Type B pancreatic cell (in vitro differentiated cells): ENCODE data around the gene TRPM1. TPM values are rescaled to one million over a fixed set of nuclear protein-coding genes. Genes with fewer than 3 reads are reported as not detected.

Experiments used
- DNase-seq: peaks from one replicate; pipeline ENCODE4 v3.0.0; 2021; ENCODE audit warnings: mixed read lengths; ENCODE audit not compliant: unreplicated experiment; ENCODE audit errors: extremely low spot score
- H3K27ac Mint-ChIP-seq: 2 replicates; pipeline ENCODE4 v1.8.0; 2021; ENCODE audit warnings: mild to moderate bottlenecking, mixed read lengths
- H3K27me3 Mint-ChIP-seq: 2 replicates; pipeline ENCODE4 v1.8.0; 2021; ENCODE audit warnings: mixed read lengths
- H3K36me3 Mint-ChIP-seq: 2 replicates; pipeline ENCODE4 v1.8.0; 2021; ENCODE audit warnings: mixed read lengths
- H3K4me1 Mint-ChIP-seq: one replicate; pipeline ENCODE4 v1.8.0; 2021; ENCODE audit warnings: mixed read lengths; ENCODE audit not compliant: unreplicated experiment
- H3K4me3 Mint-ChIP-seq: 2 replicates; pipeline ENCODE4 v1.8.0; 2021; ENCODE audit warnings: mild to moderate bottlenecking, mixed read lengths
- H3K9me3 Mint-ChIP-seq: 2 replicates; pipeline ENCODE4 v1.8.0; 2021; ENCODE audit warnings: mixed read lengths
- CTCF ChIP-seq: fragments of 200-600 bp; sonication (generic); conservative IDR thresholded peaks from 2 replicates; pipeline ENCODE4 v1.5.0; 2021; ENCODE audit warnings: antibody characterized with exemption, mild to moderate bottlenecking
- total RNA-seq: library from RNA; stranded (reverse); gene quantifications from 2 replicates; pipeline ENCODE4 v1.2.1, GENCODE V29; 2021; ENCODE audit warnings: low replicate concordance

Gene TRPM1
- total RNA-seq, 1 donor from 2014 or later: 9.5 TPM

DNA sequence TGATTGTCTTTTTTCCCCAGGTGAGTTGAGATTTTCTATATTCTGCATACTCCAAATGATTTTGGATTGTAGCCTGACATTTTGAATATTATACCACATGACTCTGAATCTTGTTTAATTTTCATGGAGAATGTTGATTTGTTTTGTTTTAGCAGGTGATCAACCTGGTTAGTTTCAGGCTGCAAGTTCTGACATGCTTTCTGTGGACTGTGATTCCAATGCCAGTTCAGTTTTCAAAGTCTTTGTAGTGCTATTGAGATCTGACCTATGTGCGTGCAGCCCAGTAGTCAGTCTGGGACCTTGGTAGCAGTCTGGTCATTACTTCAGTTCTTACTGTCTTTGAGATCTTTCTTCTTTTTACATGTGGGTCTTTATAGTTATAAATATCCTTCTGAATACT, 91.5 kb downstream of the TRPM1 start:
- Mint-ChIP-seq H3K4me3 (no peak overlapping the region), H3K4me1 (no peaks in the 10 kb centered on the region), H3K27me3 (peaks cover 3% of the 10 kb centered on the region), H3K36me3 (no peaks in the 10 kb centered on the region), H3K9me3 (peaks cover 10% of the 10 kb centered on the region), H3K27ac (no peak overlapping the region)
- DNase-seq: no peak
- TF ChIP-seq CTCF: no peak

DNA sequence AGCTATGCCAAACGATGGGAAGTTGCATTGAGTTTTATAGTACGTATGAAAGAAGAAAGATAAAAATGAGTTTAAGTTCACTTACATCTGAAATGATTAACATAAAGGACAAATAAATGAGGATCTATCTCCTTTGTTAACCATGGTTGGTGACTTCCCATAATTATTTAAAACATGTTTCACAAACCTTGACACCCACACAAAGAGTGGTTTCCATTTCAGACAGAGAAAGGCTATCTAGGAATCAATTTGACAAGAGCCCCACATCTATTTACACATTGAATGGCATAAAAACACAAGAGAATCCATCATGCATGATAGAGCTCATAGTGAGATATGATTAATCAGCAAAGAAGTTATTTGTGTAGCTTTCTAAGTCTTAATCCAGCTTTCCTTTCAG, 95.9 kb downstream of the TRPM1 start:
- Mint-ChIP-seq H3K4me1 (no peaks in the 10 kb centered on the region), H3K36me3 (no peaks in the 10 kb centered on the region), H3K27ac (no peak overlapping the region), H3K27me3 (peaks cover 19% of the 10 kb centered on the region), H3K9me3 (no peaks in the 10 kb centered on the region), H3K4me3 (no peak overlapping the region)
- no peak for DNase-seq
- TF ChIP-seq CTCF: no peak

GRCh38 chr15:31004220-31004733, 97.2 kb downstream of the TRPM1 start:
- DNase-seq: no peak
- no peaks in the 10 kb centered on the region for H3K36me3 Mint-ChIP-seq

GRCh38 chr15:31001702-31002101, 99.8 kb downstream of the TRPM1 start:
- DNase-seq: no peak
- no peaks in the 10 kb centered on the region for H3K4me1 Mint-ChIP-seq
- no peaks in the 10 kb centered on the region for H3K9me3 Mint-ChIP-seq
- no peak for TF ChIP-seq CTCF
- peaks cover 16% of the 10 kb centered on the region for H3K27me3 Mint-ChIP-seq
- no peaks in the 10 kb centered on the region for H3K36me3 Mint-ChIP-seq
- H3K27ac Mint-ChIP-seq: no peak overlapping the region
- no peak overlapping the region for H3K4me3 Mint-ChIP-seq

More at GRCh38 chr15:31004220-31004733, 97.2 kb downstream of the TRPM1 start:
- TF ChIP-seq CTCF: no peak
- no peak overlapping the region for H3K27ac Mint-ChIP-seq
- H3K27me3 Mint-ChIP-seq: peaks cover 19% of the 10 kb centered on the region
- H3K4me1 Mint-ChIP-seq: no peaks in the 10 kb centered on the region
- no peaks in the 10 kb centered on the region for H3K9me3 Mint-ChIP-seq
- H3K4me3 Mint-ChIP-seq: no peak overlapping the region

GRCh38 chr15:30999729-31000128, 101.8 kb downstream of the TRPM1 start:
- no peak for TF ChIP-seq CTCF
- Mint-ChIP-seq H3K4me1 (no peaks in the 10 kb centered on the region), H3K27me3 (peaks cover 16% of the 10 kb centered on the region), H3K36me3 (no peaks in the 10 kb centered on the region), H3K9me3 (no peaks in the 10 kb centered on the region), H3K4me3 (no peak overlapping the region), H3K27ac (no peak overlapping the region)
- no peak for DNase-seq

- H3K27ac Mint-ChIP-seq: no peak overlapping the region
- H3K9me3 Mint-ChIP-seq: no peaks in the 10 kb centered on the region
These were observed 104.3 kb downstream of the TRPM1 start for GRCh38 chr15:30997270-30997669.

More at GRCh38 chr15:30997270-30997669, 104.3 kb downstream of the TRPM1 start:
- Mint-ChIP-seq H3K36me3 (no peaks in the 10 kb centered on the region), H3K27me3 (peaks cover 5% of the 10 kb centered on the region), H3K4me3 (no peak overlapping the region), H3K4me1 (no peaks in the 10 kb centered on the region)
- no peak for TF ChIP-seq CTCF
- DNase-seq: no peak
